NT2/D1 (cell line): ENCODE measurements around the gene MGAT4A.

Source experiments
- DNase-seq: peaks from one replicate; pipeline ENCODE4 v3.0.0-alpha.2; 2011; ENCODE audit warnings: low read depth, low spot score
- H3K27me3 ChIP-seq: 2 replicates; pipeline ENCODE4 v1.6.0; 2011; ENCODE audit warnings: mild to moderate bottlenecking; ENCODE audit not compliant: insufficient read length, insufficient read depth
- H3K36me3 ChIP-seq: 2 replicates; pipeline ENCODE4 v1.6.1; 2011; ENCODE audit warnings: mild to moderate bottlenecking, low read length, mixed read lengths; ENCODE audit not compliant: insufficient read depth, insufficient read length
- H3K4me1 ChIP-seq: 2 replicates; pipeline ENCODE4 v1.5.1; 2011; ENCODE audit not compliant: insufficient read depth, insufficient read length
- H3K4me3 ChIP-seq: 2 replicates; pipeline ENCODE4 v1.5.1; 2011; ENCODE audit warnings: low read depth; ENCODE audit not compliant: insufficient read length
- H3K9ac ChIP-seq: 2 replicates; pipeline ENCODE4 v1.6.0; 2011; ENCODE audit warnings: low read depth; ENCODE audit not compliant: insufficient read length
- H3K9me3 ChIP-seq: 2 replicates; pipeline ENCODE4 v1.5.1; 2011; ENCODE audit warnings: mild to moderate bottlenecking, low read length; ENCODE audit not compliant: insufficient read depth
- SUZ12 ChIP-seq: IDR thresholded peaks from 2 replicates; pipeline ENCODE4 v1.6.1; 2011; ENCODE audit not compliant: insufficient read length, insufficient read depth; ENCODE audit errors: extremely low read depth
- YY1 ChIP-seq: IDR thresholded peaks from 2 replicates; pipeline ENCODE4 v1.6.1; 2011; ENCODE audit not compliant: insufficient read length, insufficient read depth
- ZNF274 ChIP-seq: IDR thresholded peaks from 2 replicates; pipeline ENCODE4 v1.6.1; 2011; ENCODE audit warnings: mild to moderate bottlenecking, low read depth, low read length

MGAT4A gene

GRCh38 chr2:98608116-98608961 lies 122.6 kb downstream of the MGAT4A start, which contains the start of the genes COA5 and UNC50:
TSS of gene COA5 (minus strand) at chr2:98608512. CDS start at chr2:98608405, 107 bp downstream.
TSS of gene UNC50 (plus strand) at chr2:98608589. CDS start at chr2:98609760, 1,171 bp downstream.
- Histone ChIP-seq H3K36me3 (peaks cover 55% of the 10 kb centered on the region), H3K9me3 (no peaks in the 10 kb centered on the region), H3K27me3 (no peaks in the 10 kb centered on the region), H3K4me3 (peak within 1 kb of the TSS; percentile 96), H3K9ac (peak within 1 kb of the TSS; percentile 98), H3K4me1 (peaks cover 4% of the 10 kb centered on the region)
- DNase-seq = peak; percentile 89
- TF ChIP-seq ZNF274 = no peak
- no peak for TF ChIP-seq SUZ12
- TF ChIP-seq YY1 = no peak

- DNase-seq = no peak
- H3K4me3 ChIP-seq = peak overlapping the region; percentile 96
- H3K4me1 ChIP-seq = peaks cover 4% of the 10 kb centered on the region
- H3K9ac ChIP-seq = peak overlapping the region; percentile 98
- H3K36me3 ChIP-seq = peaks cover 52% of the 10 kb centered on the region
- no peak for TF ChIP-seq ZNF274
- no peak for TF ChIP-seq SUZ12
- no peak for TF ChIP-seq YY1
- H3K9me3 ChIP-seq = no peaks in the 10 kb centered on the region
- no peaks in the 10 kb centered on the region for H3K27me3 ChIP-seq
Observed at GRCh38 chr2:98607741-98608115, 123.2 kb downstream of the MGAT4A start.

DNA sequence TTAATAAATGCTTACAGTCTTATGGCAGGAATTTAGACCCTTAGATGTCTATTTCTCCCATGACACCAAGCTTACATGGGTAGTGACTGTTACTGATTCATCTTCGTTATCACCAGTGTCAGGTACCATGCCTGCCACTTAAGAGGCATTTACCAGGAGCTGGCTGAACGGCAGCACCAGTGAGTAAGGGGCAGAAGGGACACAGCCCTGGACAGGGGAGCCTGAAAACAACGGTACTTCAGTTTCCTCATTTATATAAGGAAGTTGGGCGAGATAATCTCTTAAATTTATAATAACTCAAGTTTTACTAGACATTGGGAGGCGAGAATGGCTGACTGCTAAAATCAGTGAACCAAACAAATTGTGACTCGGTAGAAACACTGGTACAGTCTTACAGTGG lies 123.8 kb downstream of the MGAT4A start:
- H3K27me3 ChIP-seq = no peaks in the 10 kb centered on the region
- H3K9ac ChIP-seq = peak overlapping the region; percentile 11
- no peak for TF ChIP-seq ZNF274
- TF ChIP-seq SUZ12 = no peak
- TF ChIP-seq YY1 = no peak
- H3K4me3 ChIP-seq = peak overlapping the region; percentile 96
- peaks cover 4% of the 10 kb centered on the region for H3K4me1 ChIP-seq
- DNase-seq = no peak
- H3K36me3 ChIP-seq = peaks cover 52% of the 10 kb centered on the region
- no peaks in the 10 kb centered on the region for H3K9me3 ChIP-seq

- Histone ChIP-seq H3K4me3 (no peak overlapping the region), H3K36me3 (peaks cover 54% of the 10 kb centered on the region), H3K9me3 (no peaks in the 10 kb centered on the region), H3K27me3 (no peaks in the 10 kb centered on the region), H3K9ac (no peak overlapping the region), H3K4me1 (peaks cover 4% of the 10 kb centered on the region)
- no peak for TF ChIP-seq SUZ12
- no peak for TF ChIP-seq YY1
- no peak for TF ChIP-seq ZNF274
- DNase-seq = no peak
Observed at GRCh38 chr2:98606431-98606830, 124.5 kb downstream of the MGAT4A start.

DNA sequence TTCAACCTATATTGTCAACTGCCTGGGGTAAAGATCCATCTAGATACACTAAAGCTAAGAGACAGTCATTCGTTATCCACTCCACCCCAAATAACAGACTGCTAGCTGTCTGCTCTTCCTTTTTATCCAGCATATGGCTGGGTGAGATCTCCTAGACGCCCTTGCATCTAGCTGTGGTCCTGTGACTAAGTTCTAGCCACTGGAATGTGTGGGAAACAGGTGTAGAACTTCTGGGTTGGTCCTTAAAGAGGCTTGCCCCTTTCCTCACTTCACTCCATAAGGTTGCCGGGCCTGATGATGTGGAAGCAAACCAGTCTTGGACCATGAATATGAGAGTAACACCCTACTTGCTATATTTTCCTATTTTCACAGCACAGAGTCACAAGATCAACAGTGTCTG lies 125.9 kb downstream of the MGAT4A start:
- Histone ChIP-seq H3K4me1 (peaks cover 4% of the 10 kb centered on the region), H3K36me3 (peaks cover 52% of the 10 kb centered on the region), H3K27me3 (no peaks in the 10 kb centered on the region), H3K9me3 (no peaks in the 10 kb centered on the region), H3K9ac (no peak overlapping the region), H3K4me3 (no peak overlapping the region)
- TF ChIP-seq SUZ12 (no peak), YY1 (no peak), ZNF274 (no peak)
- no peak for DNase-seq

DNA sequence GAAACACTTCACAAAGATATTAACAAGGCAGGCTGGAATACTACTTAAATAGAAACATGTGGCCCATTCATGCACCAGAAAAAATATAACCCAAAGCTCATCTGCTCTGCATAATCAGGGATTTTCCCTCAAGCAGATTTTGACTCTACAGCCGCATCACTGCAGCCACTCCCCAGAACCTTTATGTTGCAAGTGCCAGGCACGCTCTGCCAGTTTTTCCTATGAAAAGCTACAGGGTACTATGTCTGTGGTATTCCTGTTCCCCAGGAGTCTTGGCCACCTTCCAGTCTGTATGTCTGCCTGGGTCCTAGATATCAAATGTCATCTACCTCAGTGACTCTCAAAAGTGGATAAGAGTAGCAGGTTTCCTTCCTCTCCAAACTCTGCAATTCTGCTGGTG lies 126.4 kb downstream of the MGAT4A start:
- DNase-seq = no peak
- no peak overlapping the region for H3K4me3 ChIP-seq
- peaks cover 2% of the 10 kb centered on the region for H3K4me1 ChIP-seq
- H3K27me3 ChIP-seq = no peaks in the 10 kb centered on the region
- no peak overlapping the region for H3K9ac ChIP-seq
- no peak for TF ChIP-seq YY1
- no peak for TF ChIP-seq ZNF274
- no peak for TF ChIP-seq SUZ12
- H3K9me3 ChIP-seq = no peaks in the 10 kb centered on the region
- H3K36me3 ChIP-seq = peaks cover 56% of the 10 kb centered on the region

- Histone ChIP-seq H3K4me3 (no peak overlapping the region), H3K36me3 (peaks cover 75% of the 10 kb centered on the region), H3K9ac (no peak overlapping the region), H3K27me3 (no peaks in the 10 kb centered on the region), H3K9me3 (no peaks in the 10 kb centered on the region), H3K4me1 (no peaks in the 10 kb centered on the region)
- DNase-seq = peak; percentile 35
- no peak for TF ChIP-seq SUZ12
- no peak for TF ChIP-seq YY1
- TF ChIP-seq ZNF274 = no peak
Observed at GRCh38 chr2:98601532-98602132, 129.3 kb downstream of the MGAT4A start.
